GM10248 (cell line): ENCODE data around the gene MTERF4.

Experiments used
- CTCF ChIA-PET: fragments of 300-600 bp; sonication (Branson Sonifier 250); formaldehyde crosslinking; extraction: SDS; loops from one replicate; lab custom pipeline; 2021; ENCODE audit warnings: antibody characterized with exemption; lab: Yijun Ruan, JAX
- POLR2A ChIA-PET: fragments of 350-650 bp; sonication (Branson Sonifier 250); formaldehyde crosslinking; extraction: SDS; loops from one replicate; lab custom pipeline; 2020; ENCODE audit warnings: antibody characterized with exemption; lab: Yijun Ruan, JAX
- DNase-seq: peaks from one replicate; pipeline ENCODE4 v3.0.0; 2012; ENCODE audit errors: extremely low spot score
- CTCF ChIP-seq: IDR thresholded peaks from 2 replicates; pipeline ENCODE4 v1.5.1; 2012; ENCODE audit warnings: mild to moderate bottlenecking, low read depth; ENCODE audit errors: extremely low read depth, missing control alignments, control extremely low read depth

The MTERF4 gene

GRCh38 chr2:241129086-241129871 is 27.2 kb upstream of the MTERF4 start:
- DNase-seq, result no peak
- ChIA-PET POLR2A (interaction anchor here (1.6 kb wide), 1 partner anchor 19 kb away, joined by 4 read pairs; no protein-coding TSS in a partner anchor), CTCF (interaction anchor here (1.4 kb wide), 2 partner anchors 11 to 25 kb away, joined by 3 to 6 read pairs; no protein-coding TSS in a partner anchor)
- TF ChIP-seq CTCF, result no peak

DNA sequence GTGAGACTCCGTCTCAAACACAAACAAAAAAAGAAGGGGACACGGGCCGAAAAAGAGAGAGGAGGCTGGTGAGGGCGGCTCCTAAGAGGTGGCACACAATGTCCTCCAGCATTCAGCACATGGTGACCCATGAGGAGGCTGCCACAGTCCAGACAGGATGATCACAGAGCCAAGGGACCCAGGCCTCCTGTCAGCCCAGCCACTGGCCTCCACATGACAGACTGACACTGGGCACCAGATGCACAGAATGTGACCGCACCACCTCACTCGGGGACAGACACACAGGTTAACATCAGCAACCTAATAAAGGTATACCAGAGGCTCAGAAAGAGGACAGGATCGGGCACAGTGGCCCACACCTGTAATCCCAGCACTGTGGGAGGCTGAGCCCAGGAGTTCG is 26.2 kb upstream of the MTERF4 start:
- TF ChIP-seq CTCF, result no peak
- no peak for DNase-seq
- ChIA-PET CTCF (no interaction called here), POLR2A (interaction anchor here (1.6 kb wide), 1 partner anchor 18 kb away, joined by 4 read pairs; no protein-coding TSS in a partner anchor)

DNA sequence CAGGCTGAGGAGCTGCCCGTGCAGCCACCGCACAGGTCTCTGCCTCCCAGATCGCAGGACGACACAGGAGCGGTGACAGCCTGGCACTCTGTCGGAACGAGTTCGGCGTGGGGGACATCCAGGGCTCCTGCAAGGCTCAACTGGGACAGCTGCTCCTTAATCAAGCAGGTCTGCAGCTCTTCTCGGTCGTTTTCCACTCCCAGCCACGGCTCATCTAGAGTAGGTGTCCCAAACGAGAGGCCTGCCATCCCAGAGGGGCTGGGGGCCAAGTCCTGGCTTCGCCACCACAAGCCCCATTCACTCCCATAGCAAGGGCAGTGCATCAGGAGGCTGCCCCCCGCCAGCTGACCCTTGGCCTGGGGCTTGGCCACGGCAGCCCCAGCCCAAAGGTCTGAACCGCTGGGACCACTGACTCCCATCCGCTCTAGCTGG is 24.7 kb upstream of the MTERF4 start:
- ChIA-PET POLR2A (no interaction called here), CTCF (interaction anchor here (0.9 to 3.9 kb wide), 2 partner anchors 14 to 23 kb away, joined by 3 to 17 read pairs; partner anchors contain the start of gene PPP1R7)
- no peak for DNase-seq
- TF ChIP-seq CTCF, result no peak

GRCh38 chr2:241126201-241126611 is 24.1 kb upstream of the MTERF4 start:
- no peak for TF ChIP-seq CTCF
- ChIA-PET CTCF (interaction anchor here (0.9 to 3.9 kb wide), 2 partner anchors 13 to 24 kb away, joined by 3 to 17 read pairs; partner anchors contain the start of gene PPP1R7), POLR2A (no interaction called here)

DNA sequence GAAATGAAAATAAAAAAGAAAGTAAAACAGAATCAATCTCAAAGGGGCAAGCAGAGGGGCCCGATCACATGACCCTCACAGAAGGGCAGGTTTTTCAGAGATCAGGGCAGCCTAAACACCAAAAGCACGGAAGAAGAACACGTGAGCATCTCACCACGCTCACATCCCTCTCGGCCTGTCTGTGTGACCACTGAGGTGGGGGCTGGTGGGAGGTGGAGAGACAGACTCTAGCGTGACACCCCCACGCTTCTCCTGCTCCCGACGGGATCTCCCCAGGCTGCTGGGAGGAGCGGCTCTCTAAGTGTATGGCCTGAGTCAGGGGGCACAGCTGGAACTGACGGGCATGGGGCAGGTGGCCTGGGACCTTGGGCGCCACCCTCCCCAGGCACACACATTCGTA is 23.5 kb upstream of the MTERF4 start:
- TF ChIP-seq CTCF, result no peak
- no peak for DNase-seq
- POLR2A ChIA-PET, result interaction anchor here (0.6 kb wide), 1 partner anchor 50 kb away, joined by 3 read pairs; no protein-coding TSS in a partner anchor
- CTCF ChIA-PET, result interaction anchor here (3.9 kb wide), 1 partner anchor 12 kb away, joined by 17 read pairs; no protein-coding TSS in a partner anchor

More at GRCh38 chr2:241126201-241126611, 24.1 kb upstream of the MTERF4 start:
- DNase-seq, result no peak

DNA sequence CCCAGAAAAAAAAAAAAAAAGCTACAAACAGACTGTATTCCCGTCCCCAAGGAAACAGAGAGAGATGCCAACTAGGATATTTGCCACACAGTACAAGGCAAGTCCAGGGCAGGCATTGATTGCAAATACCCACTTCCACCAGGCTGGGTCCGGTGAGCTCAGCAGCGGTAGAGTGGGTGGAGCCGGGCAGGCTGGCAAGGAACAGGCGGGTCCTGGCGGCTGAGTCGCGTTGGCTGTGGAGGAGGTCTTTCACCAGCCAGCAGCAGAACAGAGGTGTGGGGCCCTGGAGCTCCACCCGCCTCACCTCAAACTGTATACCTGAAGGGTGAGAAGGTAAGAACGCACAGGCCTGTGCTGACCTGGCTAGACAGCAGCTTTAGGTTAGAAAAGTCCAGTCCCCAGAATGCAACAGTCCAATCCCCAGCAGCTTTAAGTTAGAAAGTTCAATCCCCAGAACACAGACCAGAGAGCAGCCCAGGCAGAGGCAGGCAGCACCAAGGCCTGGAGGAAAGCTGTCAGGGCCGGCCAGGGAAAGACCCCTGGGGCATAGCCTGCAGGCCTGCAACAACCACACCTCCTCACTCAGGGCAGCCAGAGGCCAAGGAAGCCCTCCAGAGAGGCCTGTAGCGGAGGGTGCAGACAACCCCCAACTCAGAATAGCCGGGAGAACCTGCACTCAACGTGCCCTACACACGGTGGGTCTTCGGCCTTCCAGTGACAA is 21.9 kb upstream of the MTERF4 start:
- DNase-seq, result no peak
- ChIA-PET CTCF (interaction anchor here (0.7 to 3.9 kb wide), 4 partner anchors 11 to 26 kb away, joined by 3 to 17 read pairs (median 3); partner anchors contain the start of gene PPP1R7), POLR2A (interaction anchor here (0.5 to 0.6 kb wide), 2 partner anchors 26 to 109 kb away, joined by 3 to 4 read pairs; no protein-coding TSS in a partner anchor)
- TF ChIP-seq CTCF, result no peak
